Lower lobe of right lung (tissue), 2 donors: ENCODE data around the gene PPP2R2C. TPM values are rescaled to one million over a fixed set of nuclear protein-coding genes. Genes with fewer than 3 reads are reported as not detected.
A peak's percentile ranks its signal among the peaks of the same experiment; 100 is the strongest.

Source experiments
- ATAC-seq, 2 donors: fragments of 200-7000 bp; cut with Tn5 transposase; one replicate each; pipeline ENCODE4 v1.9.1; 2020 to 2022; ENCODE audit warnings: mild to moderate bottlenecking in 2 of 2, moderate library complexity in 2 of 2
- DNase-seq: peaks from one replicate; pipeline ENCODE4 v3.0.0-alpha.2; 2020
- H3K27ac ChIP-seq: fragments of 200-600 bp; one replicate; pipeline ENCODE4 v1.8.0; 2022
- H3K27me3 ChIP-seq: fragments of 200-600 bp; one replicate; pipeline ENCODE4 v1.8.0; 2022; ENCODE audit warnings: low read depth
- H3K36me3 ChIP-seq: fragments of 200-600 bp; one replicate; pipeline ENCODE4 v1.8.0; 2022; ENCODE audit warnings: mild to moderate bottlenecking
- H3K4me1 ChIP-seq: fragments of 200-600 bp; one replicate; pipeline ENCODE4 v1.8.0; 2022
- H3K4me3 ChIP-seq: fragments of 200-600 bp; one replicate; pipeline ENCODE4 v1.8.0; 2022; ENCODE audit warnings: mild to moderate bottlenecking
- H3K9me3 ChIP-seq: fragments of 200-600 bp; one replicate; pipeline ENCODE4 v1.8.0; 2022
- CTCF ChIP-seq: fragments of 200-600 bp; IDR thresholded peaks from one replicate; pipeline ENCODE4 v1.8.0; 2022; ENCODE audit warnings: antibody characterized with exemption, mild to moderate bottlenecking
- intact Hi-C: fragments of 100-400 bp; cut with DNase I; formaldehyde crosslinking; loops from one replicate; pipeline ENCODE4 v1.11.0; 2022
- total RNA-seq: library from RNA; stranded (reverse); fragmentation: NEBNext Ultra II Directional; extraction: Animal tissue kit (Norgen Biotek cat#: 25700); gene quantifications from one replicate; pipeline ENCODE4 v1.2.1, GENCODE V29; 2021
- donor health status: DM: no; HTN: yes; CAD: no; lungs with severe emphysema.

PPP2R2C gene
- total RNA-seq, 1 donor from 2014 or later = not detected

DNA sequence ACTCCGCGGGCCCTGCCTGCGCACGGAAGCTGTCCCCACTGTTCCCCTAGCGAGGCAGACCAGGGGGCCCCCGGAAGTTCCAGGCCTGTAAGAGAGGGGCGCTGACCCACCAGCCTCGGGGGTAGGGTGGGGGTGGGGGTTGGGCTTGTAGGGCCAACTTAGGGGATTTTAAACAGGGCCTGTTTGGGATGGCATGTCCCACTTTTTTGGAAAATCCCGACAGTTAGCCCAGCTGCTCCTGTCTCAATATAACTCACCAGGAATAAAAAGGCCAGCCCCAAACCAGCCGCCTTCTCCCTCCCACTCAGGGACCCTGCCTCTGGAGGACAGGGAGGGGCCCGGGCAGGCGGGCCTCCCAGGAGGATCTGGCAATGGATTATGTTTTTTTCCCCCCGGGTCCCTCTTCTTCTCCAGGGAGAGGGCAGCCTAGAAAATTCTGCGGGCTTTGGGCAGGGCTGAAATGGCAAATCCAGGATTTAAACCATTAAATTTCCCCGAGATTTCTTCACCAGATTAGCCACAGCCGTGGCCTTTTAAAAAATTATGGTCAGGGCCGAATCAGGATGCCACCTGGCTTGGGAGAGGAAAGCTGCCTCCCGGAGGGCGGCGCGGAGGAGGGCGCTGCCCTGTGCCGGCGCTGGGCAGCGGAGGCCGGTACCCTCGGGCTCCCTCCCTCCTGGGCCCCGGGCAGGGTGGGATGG, 957 bp downstream of the PPP2R2C start:
- Histone ChIP-seq H3K27me3 (peaks cover 69% of the 10 kb centered on the region), H3K9me3 (no peaks in the 10 kb centered on the region), H3K27ac (no peak overlapping the region), H3K4me3 (peak overlapping the region; percentile 43), H3K4me1 (peaks cover 14% of the 10 kb centered on the region), H3K36me3 (no peaks in the 10 kb centered on the region)
- ATAC-seq (no peak), DNase-seq (no peak)
- intact Hi-C loops = no loop called here
- no peak for TF ChIP-seq CTCF

DNA sequence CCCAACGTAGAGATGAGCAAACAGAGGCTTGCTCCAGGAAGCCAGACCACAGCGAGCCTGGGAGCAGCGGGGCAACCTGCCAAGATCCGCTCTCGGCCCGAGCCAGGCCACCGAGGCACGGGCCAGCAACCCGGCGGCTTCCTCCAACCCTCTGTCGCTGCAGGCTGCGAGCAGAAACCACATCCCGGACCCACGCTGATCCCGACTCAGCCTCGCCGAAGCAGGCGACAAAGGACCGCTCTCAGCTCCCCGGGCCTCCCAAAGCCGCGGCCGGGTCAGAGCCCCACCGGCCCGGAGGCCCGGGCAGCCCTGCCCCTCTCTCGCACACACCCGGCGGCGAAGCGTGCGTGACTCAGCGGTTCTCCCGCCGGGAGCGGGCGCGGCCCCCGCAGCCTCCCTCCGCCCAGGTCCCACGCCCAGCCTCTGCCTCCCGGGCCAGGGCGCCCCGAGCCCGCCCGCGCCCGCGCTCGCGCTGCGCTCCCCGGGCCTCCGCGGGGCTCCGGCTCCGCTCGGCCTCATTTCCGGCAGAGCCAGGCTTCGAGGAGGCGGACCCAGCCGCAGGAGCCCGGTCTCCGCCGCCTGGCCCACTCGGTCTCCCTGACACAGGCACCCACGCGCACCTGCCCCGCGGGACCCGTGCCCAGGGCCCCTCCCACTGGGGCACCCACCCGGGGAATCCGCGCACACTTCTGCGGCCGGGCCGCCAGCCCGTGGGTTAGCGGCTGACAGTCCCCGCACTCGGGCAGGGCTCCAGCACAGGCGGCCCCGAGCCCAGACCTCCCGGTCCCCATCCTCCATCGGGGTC, 1.7 kb downstream of the PPP2R2C start:
- peaks cover 14% of the 10 kb centered on the region for H3K4me1 ChIP-seq
- no peaks in the 10 kb centered on the region for H3K9me3 ChIP-seq
- peak overlapping the region; percentile 43 for H3K4me3 ChIP-seq
- TF ChIP-seq CTCF = no peak
- ATAC-seq (peak; percentile 45 to 60), DNase-seq (no peak)
- peaks cover 72% of the 10 kb centered on the region for H3K27me3 ChIP-seq
- intact Hi-C loops = no loop called here
- no peak overlapping the region for H3K27ac ChIP-seq
- no peaks in the 10 kb centered on the region for H3K36me3 ChIP-seq

DNA sequence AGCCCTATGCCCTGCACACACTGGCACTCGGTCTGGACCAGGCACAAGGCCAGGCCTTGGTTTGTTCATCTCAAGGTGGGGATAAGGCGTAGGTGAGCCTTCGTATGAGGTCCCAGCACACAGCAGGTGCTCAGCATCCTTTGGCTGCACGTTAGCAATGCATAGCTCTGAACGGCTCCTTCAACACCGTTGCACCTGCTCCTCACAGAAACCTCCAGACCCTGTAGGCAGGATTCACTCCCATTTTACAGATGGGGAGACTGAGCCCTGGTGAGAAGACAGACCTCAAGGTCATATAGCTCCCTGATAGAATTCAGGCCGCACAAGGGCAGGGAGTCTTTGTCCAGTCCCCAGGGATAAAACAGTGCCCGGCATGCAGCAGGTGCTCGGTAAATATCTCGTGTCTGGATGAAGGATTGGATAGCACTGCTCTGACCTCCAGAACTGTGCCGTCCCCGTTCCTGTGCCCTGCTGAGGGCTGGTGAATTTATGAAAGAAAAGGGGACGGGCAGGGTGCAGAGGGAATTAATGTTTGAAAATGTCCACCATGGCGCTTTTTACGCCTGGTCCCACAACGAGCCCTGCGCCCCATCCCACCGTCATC, 2.4 kb downstream of the PPP2R2C start:
- H3K27ac ChIP-seq = no peak overlapping the region

GRCh38 chr4:6469144-6469543, 3.3 kb downstream of the PPP2R2C start:
- no peak for ATAC-seq
- intact Hi-C loops = no loop called here

More for the DNA sequence above, 2.4 kb downstream of the PPP2R2C start:
- Histone ChIP-seq H3K4me1 (peaks cover 14% of the 10 kb centered on the region), H3K9me3 (no peaks in the 10 kb centered on the region), H3K36me3 (no peaks in the 10 kb centered on the region), H3K27me3 (peaks cover 72% of the 10 kb centered on the region), H3K4me3 (peak overlapping the region; percentile 43)
- no peak for TF ChIP-seq CTCF
- intact Hi-C loops = no loop called here
- ATAC-seq (no peak), DNase-seq (no peak)

More at GRCh38 chr4:6469144-6469543, 3.3 kb downstream of the PPP2R2C start:
- Histone ChIP-seq H3K27me3 (peaks cover 68% of the 10 kb centered on the region), H3K4me1 (peaks cover 14% of the 10 kb centered on the region), H3K4me3 (no peak overlapping the region), H3K36me3 (no peaks in the 10 kb centered on the region), H3K9me3 (no peaks in the 10 kb centered on the region), H3K27ac (no peak overlapping the region)
- no peak for TF ChIP-seq CTCF
- no peak for DNase-seq
